Medulla oblongata (tissue), 1 donor: ENCODE measurements around the gene TXNDC9.
"Not testable (repeated sequence)": the region's sequence is repeated elsewhere in the genome, so short reads cannot be mapped to it uniquely, and the experiment has no call there.

Experiments
- DNase-seq: peaks from one replicate; pipeline ENCODE4 v3.0.0-alpha.2; 2015; ENCODE audit errors: extremely low spot score

Gene TXNDC9

GRCh38 chr2:99325384-99325783 lies 10.7 kb downstream of the TXNDC9 start:
- no peak for DNase-seq

DNA sequence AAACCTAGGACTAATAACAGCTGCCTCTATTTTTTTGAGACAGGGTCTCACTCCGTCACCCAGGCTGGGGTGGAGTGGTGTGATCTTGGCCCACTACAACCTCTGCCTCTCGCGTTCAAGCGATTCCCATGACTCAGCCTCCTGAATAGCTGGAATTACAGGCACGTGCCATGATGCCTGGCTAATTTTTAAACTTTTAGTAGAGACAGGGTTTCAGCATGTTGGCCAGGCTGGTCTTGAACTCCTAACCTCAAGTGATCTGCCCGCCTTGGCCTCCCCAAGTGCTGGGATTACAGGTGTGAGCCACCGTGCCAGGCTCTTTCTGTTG lies 18.3 kb downstream of the TXNDC9 start:
- DNase-seq, result not testable (repeated sequence)

GRCh38 chr2:99317161-99317872 lies 18.8 kb downstream of the TXNDC9 start:
- no peak for DNase-seq

GRCh38 chr2:99301097-99301496 lies 35.0 kb downstream of the TXNDC9 start, which contains the start of gene LYG1:
LYG1 (minus strand) TSS chr2:99301197; CDS start chr2:99295670, 5,527 bp downstream.
- not testable (repeated sequence) for DNase-seq

DNA sequence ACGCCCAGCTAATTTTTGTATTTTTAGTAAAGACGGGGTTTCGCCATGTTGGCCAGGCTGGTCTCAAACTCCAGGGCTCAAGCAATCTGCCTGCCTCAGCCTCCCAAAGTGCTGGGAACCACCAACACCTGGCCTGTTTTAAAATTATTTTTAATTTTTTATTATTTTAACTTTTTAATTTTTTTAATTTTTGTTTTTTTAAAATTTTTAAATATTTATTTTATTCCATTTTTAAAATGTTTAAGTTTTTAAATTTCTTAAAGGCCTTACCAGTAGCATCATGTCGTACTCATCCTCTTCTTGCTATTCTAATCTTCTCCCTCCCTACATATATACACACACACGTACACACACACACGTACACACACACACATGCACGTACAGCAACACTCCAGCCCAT lies 36.6 kb downstream of the TXNDC9 start:
- no peak for DNase-seq

DNA sequence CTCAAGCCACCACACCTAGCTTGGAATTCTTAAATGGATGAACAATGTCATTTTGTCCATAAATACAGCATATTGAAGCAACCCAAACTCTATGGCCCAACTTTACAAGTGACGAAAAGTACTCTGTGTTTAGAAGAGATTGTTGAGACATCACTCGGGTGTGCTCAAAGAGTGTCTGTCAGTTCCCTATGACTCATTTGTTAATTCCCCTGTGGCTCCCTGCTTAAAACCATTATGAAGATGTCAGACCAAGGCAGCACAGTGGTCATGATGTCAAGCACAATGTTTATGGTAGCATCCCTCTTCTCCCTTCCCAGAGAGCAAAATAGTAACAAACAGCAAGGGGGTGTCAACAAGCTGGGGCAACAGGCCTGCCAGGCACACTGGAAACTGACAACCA lies 38.1 kb downstream of the TXNDC9 start:
- no peak for DNase-seq

- DNase-seq, result no peak
Observed at GRCh38 chr2:99285526-99285925, 50.6 kb downstream of the TXNDC9 start.

DNA sequence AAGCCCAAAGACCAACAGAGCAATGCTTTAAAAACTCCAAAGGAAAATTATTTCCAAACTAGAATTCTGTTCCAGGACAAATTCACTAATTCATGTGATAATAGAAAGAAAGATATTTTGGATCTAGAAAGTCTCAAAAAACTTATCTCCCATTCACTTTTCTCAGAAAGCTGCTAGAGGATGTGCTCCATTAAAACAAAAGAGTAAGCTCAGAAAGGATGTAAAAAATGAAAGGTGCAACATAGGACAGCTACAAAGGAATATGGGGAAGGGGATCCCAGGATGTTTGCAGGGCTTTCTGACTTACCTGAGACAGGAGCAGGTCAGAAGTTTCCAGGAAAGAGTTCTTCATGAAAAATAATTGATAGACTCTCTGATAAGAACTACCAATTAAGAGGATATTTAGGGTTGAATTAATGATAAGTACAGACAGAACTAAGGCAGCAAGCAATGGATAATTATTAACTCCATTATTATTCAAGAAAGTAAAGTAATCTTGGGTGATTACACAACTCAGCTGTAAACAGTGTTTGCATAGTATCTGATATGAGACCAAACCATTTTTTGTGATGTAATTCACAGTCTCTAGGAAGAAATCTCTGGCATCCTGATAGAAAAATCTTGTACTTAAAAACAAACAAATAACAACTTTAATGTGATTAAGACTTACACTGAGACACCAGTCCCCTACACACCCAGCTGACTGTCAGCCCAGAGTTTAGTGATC lies 56.0 kb downstream of the TXNDC9 start:
- DNase-seq, result no peak

GRCh38 chr2:99278793-99279291 lies 57.3 kb downstream of the TXNDC9 start:
- no peak for DNase-seq

- DNase-seq, result not testable (repeated sequence)
Observed at GRCh38 chr2:99278195-99278765, 57.9 kb downstream of the TXNDC9 start.

GRCh38 chr2:99275882-99276281 lies 60.3 kb downstream of the TXNDC9 start:
- DNase-seq, result no peak
